MM.1S (cell line): ENCODE measurements around the gene DHRSX.

ENCODE experiments used
- CTCF ChIP-seq: fragments of 300-600 bp; sonication (generic); IDR thresholded peaks from 2 replicates; pipeline ENCODE4 v1.5.1; 2016; ENCODE audit warnings: antibody characterized with exemption, low read length, mixed read lengths
- EZH2 ChIP-seq: fragments of 300-600 bp; sonication (generic); optimal IDR thresholded peaks from 2 replicates; pipeline ENCODE3; 2017; ENCODE audit warnings: low read depth, mild to moderate bottlenecking, antibody characterized with exemption, low read length, mixed read lengths
- EZH2phosphoT487 ChIP-seq: fragments of 300-600 bp; sonication (generic); IDR thresholded peaks from 2 replicates; pipeline ENCODE4 v1.6.1; 2018; ENCODE audit warnings: antibody characterized with exemption, low read length

- TF ChIP-seq EZH2 (no peak), CTCF (no peak), EZH2phosphoT487 (no peak)
Measured at GRCh38 chrX:2549876-2550275, 49.1 kb upstream of the DHRSX start.
